Measurements from ENCODE around the gene MSMO1. TPM values are rescaled to one million over a fixed set of nuclear protein-coding genes. Genes with fewer than 3 reads are reported as not detected.

MSMO1 gene
- total RNA-seq, 3 donors from 2014 or later: 11.8 to 35.3 (median 24.6) TPM

DNA sequence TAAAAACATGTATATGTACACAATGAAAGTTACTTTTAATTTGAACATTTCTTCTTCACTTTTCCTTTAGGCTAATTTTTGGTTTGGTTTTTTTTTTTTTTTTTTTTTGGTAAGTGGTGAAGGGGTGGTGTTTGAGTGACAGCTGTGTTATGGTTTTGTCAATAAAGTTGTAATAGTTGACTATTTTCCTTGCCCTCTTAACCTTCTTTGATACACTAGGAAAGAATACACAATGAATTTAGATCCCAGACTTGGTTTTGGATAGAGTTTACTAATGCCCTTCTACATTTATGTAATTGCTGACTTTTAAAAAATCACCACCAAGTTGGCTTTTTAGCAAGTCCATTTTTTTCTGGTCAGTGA, 38.1 kb upstream of the MSMO1 start:
- TF ChIP-seq, protein P1, sequence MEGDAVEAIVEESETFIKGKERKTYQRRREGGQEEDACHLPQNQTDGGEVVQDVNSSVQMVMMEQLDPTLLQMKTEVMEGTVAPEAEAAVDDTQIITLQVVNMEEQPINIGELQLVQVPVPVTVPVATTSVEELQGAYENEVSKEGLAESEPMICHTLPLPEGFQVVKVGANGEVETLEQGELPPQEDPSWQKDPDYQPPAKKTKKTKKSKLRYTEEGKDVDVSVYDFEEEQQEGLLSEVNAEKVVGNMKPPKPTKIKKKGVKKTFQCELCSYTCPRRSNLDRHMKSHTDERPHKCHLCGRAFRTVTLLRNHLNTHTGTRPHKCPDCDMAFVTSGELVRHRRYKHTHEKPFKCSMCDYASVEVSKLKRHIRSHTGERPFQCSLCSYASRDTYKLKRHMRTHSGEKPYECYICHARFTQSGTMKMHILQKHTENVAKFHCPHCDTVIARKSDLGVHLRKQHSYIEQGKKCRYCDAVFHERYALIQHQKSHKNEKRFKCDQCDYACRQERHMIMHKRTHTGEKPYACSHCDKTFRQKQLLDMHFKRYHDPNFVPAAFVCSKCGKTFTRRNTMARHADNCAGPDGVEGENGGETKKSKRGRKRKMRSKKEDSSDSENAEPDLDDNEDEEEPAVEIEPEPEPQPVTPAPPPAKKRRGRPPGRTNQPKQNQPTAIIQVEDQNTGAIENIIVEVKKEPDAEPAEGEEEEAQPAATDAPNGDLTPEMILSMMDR (IDR thresholded peaks at IDR 0.05): no peak
- H3K4me1 ChIP-seq: no peaks in the 10 kb centered on the region
- no peaks in the 10 kb centered on the region for H3K27me3 ChIP-seq
- no peak overlapping the region for H3K27ac ChIP-seq
- H3K36me3 ChIP-seq: no peaks in the 10 kb centered on the region
- no peaks in the 10 kb centered on the region for H3K9me3 ChIP-seq
- intact Hi-C loops (cut with DNase I; ENCODE audit: low total_unique reads): no loop called here
- no peak for DNase-seq (ENCODE audit: low spot score in 2 of 2)
- no peak overlapping the region for H3K4me3 ChIP-seq

- DNase-seq (ENCODE audit: low spot score in 2 of 2): no peak
- Histone ChIP-seq H3K27ac (no peak overlapping the region), H3K27me3 (no peaks in the 10 kb centered on the region), H3K4me1 (no peaks in the 10 kb centered on the region), H3K36me3 (no peaks in the 10 kb centered on the region), H3K4me3 (no peak overlapping the region), H3K9me3 (no peaks in the 10 kb centered on the region)
- no peak for TF ChIP-seq POLR2AphosphoS5 (IDR thresholded peaks at IDR 0.05)
- TF ChIP-seq, protein P1 (IDR thresholded peaks at IDR 0.05): no peak
- no peak for TF ChIP-seq POLR2A (IDR thresholded peaks at IDR 0.05)
- intact Hi-C loops (cut with DNase I; ENCODE audit: low total_unique reads): no loop called here
These were observed 34.4 kb upstream of the MSMO1 start for GRCh38 chr4:165293061-165293460.

GRCh38 chr4:165293927-165294649, 33.4 kb upstream of the MSMO1 start:
- no peaks in the 10 kb centered on the region for H3K9me3 ChIP-seq
- intact Hi-C loops (cut with DNase I; ENCODE audit: low total_unique reads): no loop called here
- no peaks in the 10 kb centered on the region for H3K27me3 ChIP-seq
- H3K4me1 ChIP-seq: no peaks in the 10 kb centered on the region
- TF ChIP-seq, protein P1 (IDR thresholded peaks at IDR 0.05): no peak
- TF ChIP-seq POLR2A (IDR thresholded peaks at IDR 0.05): no peak
- no peak for TF ChIP-seq POLR2AphosphoS5 (IDR thresholded peaks at IDR 0.05)
- H3K4me3 ChIP-seq: no peak overlapping the region
- DNase-seq (ENCODE audit: low spot score in 2 of 2): no peak
- H3K27ac ChIP-seq: no peak overlapping the region
- no peaks in the 10 kb centered on the region for H3K36me3 ChIP-seq

DNA sequence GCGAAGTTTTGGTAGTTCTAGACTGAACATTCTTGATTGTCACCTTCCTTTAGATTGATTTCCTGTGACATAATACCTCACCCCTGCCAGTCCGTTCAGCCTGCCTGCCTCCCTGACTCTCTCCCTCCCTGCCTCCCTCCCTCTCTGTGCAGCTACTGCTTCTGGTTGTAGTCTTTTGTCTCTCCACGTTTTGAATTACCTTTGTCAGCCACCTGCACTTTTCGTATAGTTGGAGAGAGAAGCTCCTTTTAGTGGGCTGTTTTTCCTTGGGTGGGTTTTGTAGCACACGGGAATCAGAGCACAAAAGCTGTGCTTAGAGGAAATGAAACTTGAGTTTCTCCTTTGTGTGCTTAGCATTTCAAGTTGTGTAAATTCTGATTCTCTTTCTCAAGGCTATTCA, 32.6 kb upstream of the MSMO1 start:
- Histone ChIP-seq H3K27ac (no peak overlapping the region), H3K9me3 (no peaks in the 10 kb centered on the region), H3K4me1 (no peaks in the 10 kb centered on the region), H3K4me3 (no peak overlapping the region), H3K36me3 (no peaks in the 10 kb centered on the region), H3K27me3 (no peaks in the 10 kb centered on the region)
- DNase-seq (ENCODE audit: low spot score in 2 of 2): no peak
- TF ChIP-seq POLR2AphosphoS5 (IDR thresholded peaks at IDR 0.05) (no peak), POLR2A (IDR thresholded peaks at IDR 0.05) (no peak)
- TF ChIP-seq, protein P1 (IDR thresholded peaks at IDR 0.05): no peak
- intact Hi-C loops (cut with DNase I; ENCODE audit: low total_unique reads): no loop called here

- Histone ChIP-seq H3K9me3 (no peaks in the 10 kb centered on the region), H3K4me1 (no peaks in the 10 kb centered on the region), H3K27me3 (no peaks in the 10 kb centered on the region), H3K36me3 (no peaks in the 10 kb centered on the region), H3K27ac (no peak overlapping the region), H3K4me3 (no peak overlapping the region)
- no peak for DNase-seq (ENCODE audit: low spot score in 2 of 2)
- TF ChIP-seq POLR2AphosphoS5 (IDR thresholded peaks at IDR 0.05): no peak
- no peak for TF ChIP-seq POLR2A (IDR thresholded peaks at IDR 0.05)
- intact Hi-C loops (cut with DNase I; ENCODE audit: low total_unique reads): no loop called here
These were observed 29.8 kb upstream of the MSMO1 start for GRCh38 chr4:165297626-165298025.
